PC-3 (cell line): Measurements from ENCODE around the gene NANOS3. TPM values are rescaled to one million over a fixed set of nuclear protein-coding genes. Genes with fewer than 3 reads are reported as not detected.

ENCODE experiments used
- ATAC-seq: fragments of 200-7000 bp; cut with Tn5 transposase; 2 replicates; pipeline ENCODE4 v1.9.1; 2020; ENCODE audit warnings: mild to moderate bottlenecking, moderate library complexity
- BruUV-seq: library from RNA; stranded (reverse); fragments of 400-500 nt; replicated peaks from 2 replicates; lab custom pipeline; 2021; lab: Mats Ljungman, UMichigan
- CTCF ChIA-PET: fragments of 300-600 bp; sonication (Branson Sonifier 250); formaldehyde crosslinking; loops from one replicate; lab custom pipeline; 2022; ENCODE audit warnings: antibody characterized with exemption; lab: Charles Lee
- POLR2A ChIA-PET: fragments of 300-600 bp; sonication (Branson Sonifier 250); formaldehyde crosslinking; loops from one replicate; lab custom pipeline; 2022; ENCODE audit warnings: antibody characterized with exemption; ENCODE audit not compliant: unreplicated experiment; lab: Charles Lee
- DNase-seq: peaks from one replicate; pipeline ENCODE4 v3.0.0-alpha.2; 2015
- H2AFZ ChIP-seq: fragments of 300-600 bp; sonication (generic); 2 replicates; pipeline ENCODE4 v1.6.0; 2016; ENCODE audit warnings: antibody characterized with exemption, low read length
- H3F3A ChIP-seq: fragments of 300-600 bp; sonication (generic); one replicate; pipeline ENCODE4 v1.6.0; 2017; ENCODE audit warnings: antibody characterized with exemption, low read length, control low read depth, mild to moderate bottlenecking; ENCODE audit not compliant: unreplicated experiment
- H3K27ac ChIP-seq: fragments of 300-600 bp; sonication (generic); 2 replicates; pipeline ENCODE4 v1.5.1; 2016; ENCODE audit warnings: mild to moderate bottlenecking, low read length
- H3K27me3 ChIP-seq: fragments of 300-600 bp; sonication (generic); 2 replicates; pipeline ENCODE4 v1.6.1; 2016; ENCODE audit warnings: low read length, mixed read lengths
- H3K36me3 ChIP-seq: fragments of 300-600 bp; sonication (generic); 2 replicates; pipeline ENCODE4 v1.6.1; 2016; ENCODE audit warnings: low read depth, mixed run types, low read length, mixed read lengths
- H3K4me1 ChIP-seq: fragments of 300-600 bp; sonication (generic); 2 replicates; pipeline ENCODE4 v1.5.1; 2016; ENCODE audit warnings: low read length; ENCODE audit not compliant: insufficient read depth
- H3K4me2 ChIP-seq: fragments of 300-600 bp; sonication (generic); 2 replicates; pipeline ENCODE4 v1.6.0; 2016; ENCODE audit warnings: low read length
- H3K4me3 ChIP-seq: fragments of 300-600 bp; sonication (generic); 2 replicates; pipeline ENCODE4 v1.5.1; 2016; ENCODE audit warnings: mild to moderate bottlenecking, low read length, mixed read lengths
- H3K79me2 ChIP-seq: fragments of 300-600 bp; sonication (generic); 2 replicates; pipeline ENCODE4 v1.6.1; 2017; ENCODE audit warnings: low read length, mixed read lengths
- H3K9ac ChIP-seq: fragments of 300-600 bp; sonication (generic); 2 replicates; pipeline ENCODE4 v1.6.0; 2016; ENCODE audit warnings: mild to moderate bottlenecking, low read length
- H3K9me2 ChIP-seq: fragments of 300-600 bp; sonication (generic); replicated peaks from 2 replicates; pipeline ENCODE4 v1.6.1; 2016; ENCODE audit warnings: mixed run types, low read length, mixed read lengths
- H3K9me3 ChIP-seq: fragments of 300-600 bp; sonication (generic); 2 replicates; pipeline ENCODE4 v1.6.1; 2016; ENCODE audit warnings: low read length, mixed read lengths
- H4K20me1 ChIP-seq: fragments of 300-600 bp; sonication (generic); 2 replicates; pipeline ENCODE4 v1.6.1; 2016; ENCODE audit warnings: low read length, mixed read lengths
- EZH2 ChIP-seq: fragments of 300-600 bp; sonication (generic); IDR thresholded peaks from one replicate; pipeline ENCODE4 v1.6.1; 2017; ENCODE audit warnings: antibody characterized with exemption, mild to moderate bottlenecking, low read length; ENCODE audit not compliant: unreplicated experiment
- EZH2phosphoT487 ChIP-seq: fragments of 300-600 bp; sonication (generic); IDR thresholded peaks from 2 replicates; pipeline ENCODE4 v1.6.1; 2018; ENCODE audit warnings: mild to moderate bottlenecking, antibody characterized with exemption, low read length, borderline replicate concordance
- intact Hi-C: fragments of 100-400 bp; cut with micrococcal nuclease; formaldehyde crosslinking; loops from 2 replicates; pipeline ENCODE4 v1.9.0; 2023
- total RNA-seq: library from RNA; depleted of rRNA; stranded (reverse); fragments of >200 nt; gene quantifications from 2 replicates; pipeline ENCODE4 v1.2.3, GENCODE V29; 2014
- TF ChIP-seq, protein P1 (sequence below): fragments of 300-600 bp; sonication (generic); conservative IDR thresholded peaks from 2 replicates; pipeline ENCODE4 v1.5.1; 2017; ENCODE audit warnings: antibody characterized with exemption, low read depth, mild to moderate bottlenecking, low read length

NANOS3 gene
- total RNA-seq, 1 experiment from 2014 or later: 1.7 TPM

- Histone ChIP-seq H3F3A (peaks cover 4% of the 10 kb centered on the region), H3K9ac (no peak overlapping the region), H3K36me3 (no peaks in the 10 kb centered on the region), H4K20me1 (no peaks in the 10 kb centered on the region), H3K27ac (no peak overlapping the region), H3K4me1 (no peaks in the 10 kb centered on the region; the same call in 1 of the 2 replicates), H3K9me3 (no peaks in the 10 kb centered on the region), H3K4me2 (no peak overlapping the region), H3K4me3 (no peak overlapping the region), H3K79me2 (no peaks in the 10 kb centered on the region), H3K9me2 (no peaks in the 10 kb centered on the region), H3K27me3 (no peaks in the 10 kb centered on the region), H2AFZ (no peak overlapping the region)
- ATAC-seq: no peak
- intact Hi-C loops: no loop called here
- BruUV-seq: no TSS peak
- ChIA-PET CTCF (no interaction called here), POLR2A (no interaction called here)
- DNase-seq: no peak
- TF ChIP-seq EZH2 (no peak), EZH2phosphoT487 (no peak)
- TF ChIP-seq, protein P1, sequence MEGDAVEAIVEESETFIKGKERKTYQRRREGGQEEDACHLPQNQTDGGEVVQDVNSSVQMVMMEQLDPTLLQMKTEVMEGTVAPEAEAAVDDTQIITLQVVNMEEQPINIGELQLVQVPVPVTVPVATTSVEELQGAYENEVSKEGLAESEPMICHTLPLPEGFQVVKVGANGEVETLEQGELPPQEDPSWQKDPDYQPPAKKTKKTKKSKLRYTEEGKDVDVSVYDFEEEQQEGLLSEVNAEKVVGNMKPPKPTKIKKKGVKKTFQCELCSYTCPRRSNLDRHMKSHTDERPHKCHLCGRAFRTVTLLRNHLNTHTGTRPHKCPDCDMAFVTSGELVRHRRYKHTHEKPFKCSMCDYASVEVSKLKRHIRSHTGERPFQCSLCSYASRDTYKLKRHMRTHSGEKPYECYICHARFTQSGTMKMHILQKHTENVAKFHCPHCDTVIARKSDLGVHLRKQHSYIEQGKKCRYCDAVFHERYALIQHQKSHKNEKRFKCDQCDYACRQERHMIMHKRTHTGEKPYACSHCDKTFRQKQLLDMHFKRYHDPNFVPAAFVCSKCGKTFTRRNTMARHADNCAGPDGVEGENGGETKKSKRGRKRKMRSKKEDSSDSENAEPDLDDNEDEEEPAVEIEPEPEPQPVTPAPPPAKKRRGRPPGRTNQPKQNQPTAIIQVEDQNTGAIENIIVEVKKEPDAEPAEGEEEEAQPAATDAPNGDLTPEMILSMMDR: no peak
Observed at GRCh38 chr19:13868663-13869062, 8.3 kb upstream of the NANOS3 start.

DNA sequence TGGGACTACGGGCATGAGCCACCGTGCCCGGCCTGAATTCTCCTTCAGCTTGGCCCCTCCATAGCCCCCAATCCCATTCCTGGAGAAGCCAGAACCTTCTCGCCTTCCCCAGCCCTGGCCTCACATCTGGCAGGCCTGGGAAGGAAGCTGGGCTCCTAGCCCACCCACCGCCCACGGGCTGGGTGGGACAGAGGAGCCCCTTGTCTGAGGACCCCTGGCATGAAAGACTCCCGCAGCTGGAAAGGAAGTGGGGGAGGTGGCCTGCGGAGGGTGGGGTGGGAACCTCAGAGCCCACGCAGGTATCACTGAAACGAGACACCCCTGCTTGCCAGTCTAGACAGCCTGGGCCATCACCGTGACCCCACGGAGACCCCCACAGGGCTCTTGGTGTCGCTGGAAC is 7.7 kb upstream of the NANOS3 start:
- TF ChIP-seq EZH2phosphoT487: no peak
- no peak for TF ChIP-seq EZH2
- TF ChIP-seq, protein P1: no peak
- POLR2A ChIA-PET: no interaction called here

DNA sequence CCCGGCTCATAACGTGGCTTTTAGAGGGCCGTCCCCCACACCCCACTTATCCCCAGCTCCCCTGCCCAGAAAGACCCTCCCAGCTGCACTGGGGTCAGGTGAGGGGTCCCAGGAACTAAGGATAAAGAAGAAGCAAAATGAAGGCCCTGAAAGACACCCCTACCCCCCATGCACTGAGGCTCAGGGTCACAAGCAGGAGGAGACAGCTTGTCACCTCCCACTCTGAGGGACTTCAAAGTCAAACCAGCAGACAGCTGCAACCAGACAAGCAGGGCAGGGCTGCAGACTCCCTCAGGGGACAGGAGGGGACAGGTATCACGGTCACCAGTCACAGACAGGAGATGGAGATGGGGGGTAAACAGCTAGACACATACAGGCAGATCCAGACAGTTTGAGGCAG is 6.1 kb upstream of the NANOS3 start:
- no peak for DNase-seq
- Histone ChIP-seq H3K27ac (no peak overlapping the region), H3F3A (no peaks in the 10 kb centered on the region), H3K4me1 (no peaks in the 10 kb centered on the region), H3K27me3 (no peaks in the 10 kb centered on the region), H3K4me3 (no peak overlapping the region), H3K9ac (no peak overlapping the region), H3K36me3 (no peaks in the 10 kb centered on the region), H3K9me2 (no peaks in the 10 kb centered on the region), H3K4me2 (no peak overlapping the region), H3K79me2 (no peaks in the 10 kb centered on the region), H2AFZ (no peak overlapping the region), H3K9me3 (no peaks in the 10 kb centered on the region), H4K20me1 (no peaks in the 10 kb centered on the region)
- TF ChIP-seq EZH2 (no peak), EZH2phosphoT487 (no peak)
- TF ChIP-seq, protein P1: no peak
- no TSS peak for BruUV-seq
- intact Hi-C loops: no loop called here
- no peak for ATAC-seq
- CTCF ChIA-PET: no interaction called here
- POLR2A ChIA-PET: no interaction called here

More for the DNA sequence above, 7.7 kb upstream of the NANOS3 start:
- no peak overlapping the region for H3K27ac ChIP-seq
- ATAC-seq (no peak), DNase-seq (no peak)
- BruUV-seq: no TSS peak
- CTCF ChIA-PET: no interaction called here
- H2AFZ ChIP-seq: no peak overlapping the region
- no peaks in the 10 kb centered on the region for H4K20me1 ChIP-seq
- H3K79me2 ChIP-seq: no peaks in the 10 kb centered on the region
- H3K4me2 ChIP-seq: no peak overlapping the region
- no peaks in the 10 kb centered on the region for H3K36me3 ChIP-seq
- H3K4me1 ChIP-seq: no peaks in the 10 kb centered on the region; the same call in 1 of the 2 replicates
- H3K4me3 ChIP-seq: no peak overlapping the region
- no peaks in the 10 kb centered on the region for H3K9me2 ChIP-seq
- H3K27me3 ChIP-seq: no peaks in the 10 kb centered on the region
- H3K9me3 ChIP-seq: no peaks in the 10 kb centered on the region
- intact Hi-C loops: no loop called here
- H3K9ac ChIP-seq: no peak overlapping the region
- H3F3A ChIP-seq: peaks cover 3% of the 10 kb centered on the region
